Hepatocyte (in vitro differentiated cells): Measurements from ENCODE around the gene PIP. TPM values are rescaled to one million over a fixed set of nuclear protein-coding genes. Genes with fewer than 3 reads are reported as not detected.
"Not testable (repeated sequence)": the region's sequence is repeated elsewhere in the genome, so short reads cannot be mapped to it uniquely, and the experiment has no call there.

Experiments used
- DNase-seq: peaks from one replicate; pipeline ENCODE4 v3.0.0-alpha.2; 2016; ENCODE audit warnings: low spot score
- H2AFZ ChIP-seq: fragments of 200-600 bp; sonication (generic); 2 replicates; pipeline ENCODE4 v1.6.0; 2016; ENCODE audit warnings: antibody characterized with exemption, mild to moderate bottlenecking
- H3K27ac ChIP-seq: fragments of 200-600 bp; sonication (generic); 2 replicates; pipeline ENCODE4 v1.5.1; 2016; ENCODE audit warnings: mild to moderate bottlenecking
- H3K27me3 ChIP-seq: fragments of 200-600 bp; sonication (generic); 2 replicates; pipeline ENCODE4 v1.6.1; 2016
- H3K36me3 ChIP-seq: fragments of 200-600 bp; sonication (generic); replicated peaks from 2 replicates; pipeline ENCODE4 v1.5.1; 2016; ENCODE audit warnings: low read depth; ENCODE audit not compliant: insufficient read depth
- H3K4me1 ChIP-seq: fragments of 200-600 bp; sonication (generic); 2 replicates; pipeline ENCODE4 v1.5.1; 2016; ENCODE audit warnings: mild to moderate bottlenecking, moderate library complexity; ENCODE audit not compliant: insufficient read depth
- H3K4me2 ChIP-seq: fragments of 200-600 bp; sonication (generic); 2 replicates; pipeline ENCODE4 v1.6.0; 2016
- H3K4me3 ChIP-seq: fragments of 200-600 bp; sonication (generic); 2 replicates; pipeline ENCODE4 v1.5.1; 2016; ENCODE audit warnings: mild to moderate bottlenecking
- H3K79me2 ChIP-seq: fragments of 200-600 bp; sonication (generic); 2 replicates; pipeline ENCODE4 v1.6.0; 2017; ENCODE audit warnings: mild to moderate bottlenecking
- H3K9me2 ChIP-seq: fragments of 200-600 bp; sonication (generic); replicated peaks from 2 replicates; pipeline ENCODE4 v1.6.0; 2017; ENCODE audit warnings: mild to moderate bottlenecking; ENCODE audit not compliant: insufficient read depth
- H3K9me3 ChIP-seq: fragments of 200-600 bp; sonication (generic); 2 replicates; pipeline ENCODE4 v1.5.1; 2016; ENCODE audit warnings: low read depth, mild to moderate bottlenecking
- H4K20me1 ChIP-seq: fragments of 200-600 bp; sonication (generic); 2 replicates; pipeline ENCODE4 v1.6.0; 2016; ENCODE audit warnings: mild to moderate bottlenecking; ENCODE audit not compliant: insufficient read depth, poor library complexity, severe bottlenecking
- EZH2 ChIP-seq: fragments of 200-600 bp; sonication (generic); IDR thresholded peaks from 2 replicates; pipeline ENCODE4 v1.6.1; 2016; ENCODE audit warnings: antibody characterized with exemption, mild to moderate bottlenecking, borderline replicate concordance
- EZH2phosphoT487 ChIP-seq: fragments of 200-600 bp; sonication (generic); IDR thresholded peaks from one replicate; pipeline ENCODE4 v1.6.1; 2018; ENCODE audit warnings: antibody characterized with exemption, mild to moderate bottlenecking, low read depth, moderate library complexity; ENCODE audit not compliant: unreplicated experiment, severe bottlenecking
- WGBS: methylation state at CpG from one replicate; pipeline ENCODE4 v1.1.6; 2016; ENCODE audit warnings: low lambda C conversion rate; ENCODE audit errors: missing lambda C conversion rate; 5-methylcytosine and 5-hydroxymethylcytosine counted together
- polyA plus RNA-seq: library from polyadenylated mRNA; unstranded; fragments of >200 nt; fragmentation: Nextera tagmentation; extraction: Ambion mirVana; gene quantifications from 2 replicates; pipeline ENCODE4 v1.2.1, GENCODE V29; 2016
- total RNA-seq: library from RNA; depleted of rRNA; stranded (reverse); fragments of >200 nt; gene quantifications from 2 replicates; pipeline ENCODE4 v1.2.3, GENCODE V29; 2014
- TF ChIP-seq, protein P1 (sequence below): fragments of 200-600 bp; sonication (generic); IDR thresholded peaks from 2 replicates; pipeline ENCODE4 v1.5.1; 2016; ENCODE audit warnings: antibody characterized with exemption, mild to moderate bottlenecking; ENCODE audit not compliant: poor library complexity

Gene PIP
- total and polyA plus RNA-seq, 2 experiments from 2014 or later, result not detected

GRCh38 chr7:143147070-143147469 is 15.2 kb downstream of the PIP start:
- no peaks in the 10 kb centered on the region for H4K20me1 ChIP-seq
- H3K27ac ChIP-seq, result no peak overlapping the region
- no peaks in the 10 kb centered on the region for H3K36me3 ChIP-seq
- no peak for TF ChIP-seq EZH2phosphoT487
- TF ChIP-seq, protein P1, sequence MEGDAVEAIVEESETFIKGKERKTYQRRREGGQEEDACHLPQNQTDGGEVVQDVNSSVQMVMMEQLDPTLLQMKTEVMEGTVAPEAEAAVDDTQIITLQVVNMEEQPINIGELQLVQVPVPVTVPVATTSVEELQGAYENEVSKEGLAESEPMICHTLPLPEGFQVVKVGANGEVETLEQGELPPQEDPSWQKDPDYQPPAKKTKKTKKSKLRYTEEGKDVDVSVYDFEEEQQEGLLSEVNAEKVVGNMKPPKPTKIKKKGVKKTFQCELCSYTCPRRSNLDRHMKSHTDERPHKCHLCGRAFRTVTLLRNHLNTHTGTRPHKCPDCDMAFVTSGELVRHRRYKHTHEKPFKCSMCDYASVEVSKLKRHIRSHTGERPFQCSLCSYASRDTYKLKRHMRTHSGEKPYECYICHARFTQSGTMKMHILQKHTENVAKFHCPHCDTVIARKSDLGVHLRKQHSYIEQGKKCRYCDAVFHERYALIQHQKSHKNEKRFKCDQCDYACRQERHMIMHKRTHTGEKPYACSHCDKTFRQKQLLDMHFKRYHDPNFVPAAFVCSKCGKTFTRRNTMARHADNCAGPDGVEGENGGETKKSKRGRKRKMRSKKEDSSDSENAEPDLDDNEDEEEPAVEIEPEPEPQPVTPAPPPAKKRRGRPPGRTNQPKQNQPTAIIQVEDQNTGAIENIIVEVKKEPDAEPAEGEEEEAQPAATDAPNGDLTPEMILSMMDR, result no peak
- TF ChIP-seq EZH2, result no peak
- DNase-seq, result no peak
- no peaks in the 10 kb centered on the region for H3K9me2 ChIP-seq
- no peak overlapping the region for H2AFZ ChIP-seq
- H3K4me2 ChIP-seq, result no peak overlapping the region
- no peaks in the 10 kb centered on the region for H3K4me1 ChIP-seq
- no peaks in the 10 kb centered on the region for H3K79me2 ChIP-seq
- no peaks in the 10 kb centered on the region for H3K27me3 ChIP-seq
- H3K4me3 ChIP-seq, result no peak overlapping the region
- no peaks in the 10 kb centered on the region for H3K9me3 ChIP-seq

- no peak overlapping the region for H2AFZ ChIP-seq
- 78% methylated on average over 4 of the region's 4 CpGs for WGBS
- no peak overlapping the region for H3K4me3 ChIP-seq
- H3K9me2 ChIP-seq, result no peaks in the 10 kb centered on the region
- H3K79me2 ChIP-seq, result no peaks in the 10 kb centered on the region
- no peak overlapping the region for H3K27ac ChIP-seq
- H3K9me3 ChIP-seq, result no peaks in the 10 kb centered on the region
- DNase-seq, result no peak
- H3K36me3 ChIP-seq, result no peaks in the 10 kb centered on the region
- no peaks in the 10 kb centered on the region for H3K4me1 ChIP-seq
- H4K20me1 ChIP-seq, result no peaks in the 10 kb centered on the region
- no peak overlapping the region for H3K4me2 ChIP-seq
- TF ChIP-seq EZH2, result no peak
- no peak for TF ChIP-seq EZH2phosphoT487
- TF ChIP-seq, protein P1, result no peak
- no peaks in the 10 kb centered on the region for H3K27me3 ChIP-seq
Measured at GRCh38 chr7:143148050-143148449, 16.2 kb downstream of the PIP start.

DNA sequence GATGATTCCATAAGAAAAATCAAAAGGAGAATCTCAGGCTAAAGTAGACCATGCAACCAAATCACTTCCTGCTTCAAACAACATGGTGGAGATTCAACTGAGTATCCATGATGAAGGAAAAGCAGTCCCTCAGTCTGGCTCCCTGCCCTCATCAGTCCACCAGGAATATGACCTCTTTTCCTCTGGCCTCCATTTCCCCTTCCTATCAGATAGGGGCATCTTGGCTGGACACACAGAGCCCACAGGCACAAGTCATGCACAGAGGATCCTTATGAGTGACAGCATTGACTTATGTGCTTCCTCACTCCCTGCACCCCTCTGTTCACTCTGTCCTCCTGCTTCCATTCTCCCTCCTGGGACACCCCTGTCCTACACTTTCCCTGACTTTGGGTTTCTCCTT is 16.8 kb downstream of the PIP start:
- H3K27me3 ChIP-seq, result no peaks in the 10 kb centered on the region
- H3K79me2 ChIP-seq, result no peaks in the 10 kb centered on the region
- no peak overlapping the region for H2AFZ ChIP-seq
- no peak for DNase-seq
- no peaks in the 10 kb centered on the region for H3K4me1 ChIP-seq
- H3K4me3 ChIP-seq, result no peak overlapping the region
- no peak overlapping the region for H3K4me2 ChIP-seq
- TF ChIP-seq EZH2 (no peak), EZH2phosphoT487 (no peak)
- TF ChIP-seq, protein P1, result no peak
- H3K9me2 ChIP-seq, result no peaks in the 10 kb centered on the region
- H3K9me3 ChIP-seq, result no peaks in the 10 kb centered on the region
- no peak overlapping the region for H3K27ac ChIP-seq
- H4K20me1 ChIP-seq, result no peaks in the 10 kb centered on the region
- H3K36me3 ChIP-seq, result no peaks in the 10 kb centered on the region

- H3K36me3 ChIP-seq, H2AFZ ChIP-seq: not testable (repeated sequence)
Measured at GRCh38 chr7:143150696-143151095, 18.8 kb downstream of the PIP start.

GRCh38 chr7:143158617-143159016 is 26.7 kb downstream of the PIP start:
- not testable (repeated sequence) for H2AFZ ChIP-seq, H4K20me1 ChIP-seq, H3K36me3 ChIP-seq, H3K4me2 ChIP-seq, H3K9me3 ChIP-seq, H3K27me3 ChIP-seq, H3K9me2 ChIP-seq, H3K27ac ChIP-seq, H3K79me2 ChIP-seq, DNase-seq, H3K4me1 ChIP-seq, H3K4me3 ChIP-seq
- 98% methylated on average over 3 of the region's 3 CpGs for WGBS

More at GRCh38 chr7:143150696-143151095, 18.8 kb downstream of the PIP start:
- DNase-seq, H3K79me2 ChIP-seq, H3K9me2 ChIP-seq, H3K27ac ChIP-seq, H3K9me3 ChIP-seq, H3K27me3 ChIP-seq, H3K4me3 ChIP-seq, H4K20me1 ChIP-seq, H3K4me2 ChIP-seq, H3K4me1 ChIP-seq: not testable (repeated sequence)
- 97% methylated on average over 6 of the region's 6 CpGs for WGBS
